ENCODE results near the gene ELOVL5. TPM values are rescaled to one million over a fixed set of nuclear protein-coding genes. Genes with fewer than 3 reads are reported as not detected.
A peak's percentile ranks its signal among the peaks of the same experiment; 100 is the strongest.
"Not testable (repeated sequence)": the region's sequence is repeated elsewhere in the genome, so short reads cannot be mapped to it uniquely, and the experiment has no call there.

Gene ELOVL5
- total and polyA plus RNA-seq, 10 donors: 48.8 to 113 (median 91.2) TPM

DNA sequence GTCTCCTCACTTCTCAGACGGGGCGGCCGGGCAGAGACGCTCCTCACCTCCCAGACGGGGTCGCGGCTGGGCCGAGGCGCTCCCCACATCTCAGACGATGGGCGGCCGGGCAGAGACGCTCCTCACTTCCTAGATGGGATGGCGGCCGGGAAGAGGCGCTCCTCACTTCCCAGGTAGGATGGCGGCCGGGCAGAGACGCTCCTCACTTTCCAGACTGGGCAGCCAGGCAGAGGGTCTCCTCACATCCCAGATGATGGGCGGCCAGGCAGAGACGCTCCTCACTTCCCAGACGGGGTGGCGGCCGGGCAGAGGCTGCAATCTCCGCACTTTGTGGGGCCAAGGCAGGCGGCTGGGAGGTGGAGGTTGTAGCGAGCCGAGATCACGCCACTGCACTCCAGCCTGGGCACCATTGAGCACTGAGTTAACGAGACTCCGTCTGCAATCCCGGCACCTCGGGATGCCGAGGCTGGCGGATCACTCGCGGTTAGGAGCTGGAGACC, 43.2 kb downstream of the ELOVL5 start:
- DNase-seq; H3K27me3 ChIP-seq (replicated peaks in 1 of 7); H3K36me3 ChIP-seq; H3K9me3 ChIP-seq; H3K27ac ChIP-seq; intact Hi-C loops (cut with DNase I; ENCODE audit: low total_unique reads); H3K4me3 ChIP-seq: not testable (repeated sequence)
- WGBS, 5 donors: 90 to 98% (median 97%) methylated on average over 11 to 37 of the region's 37 CpGs
- H3K4me1 ChIP-seq: peaks cover 63 to 86% (median 79%) of the 10 kb centered on the region in 6 donors
- peak in 1 of 3 donors; percentile 21 for TF ChIP-seq POLR2AphosphoS5 (IDR thresholded peaks at IDR 0.05)

DNA sequence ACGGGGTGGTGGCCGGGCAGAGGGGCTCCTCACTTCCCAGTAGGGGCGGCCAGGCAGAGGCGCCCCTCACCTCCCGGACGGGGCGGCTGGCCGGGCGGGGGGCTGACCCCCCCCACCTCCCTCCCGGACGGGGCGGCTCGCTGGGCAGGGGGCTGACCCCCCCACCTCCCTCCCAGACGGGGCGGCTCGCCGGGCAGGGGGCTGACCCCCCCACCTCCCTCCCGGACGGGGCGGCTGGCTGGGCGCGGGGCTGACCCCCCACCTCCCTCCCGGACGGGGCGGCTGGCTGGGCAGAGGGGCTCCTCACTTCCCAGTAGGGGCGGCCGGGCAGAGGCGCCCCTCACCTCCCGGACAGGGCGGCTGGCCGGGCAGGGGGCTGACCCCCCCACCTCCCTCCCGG, 43.8 kb downstream of the ELOVL5 start:
- intact Hi-C loops (cut with DNase I; ENCODE audit: low total_unique reads); H3K27me3 ChIP-seq (replicated peaks in 1 of 7); H3K4me3 ChIP-seq; H3K9me3 ChIP-seq; H3K27ac ChIP-seq; DNase-seq; H3K36me3 ChIP-seq: not testable (repeated sequence)
- WGBS, 5 donors: 69 to 96% (median 93%) methylated on average over 2 to 25 of the region's 32 CpGs
- peaks cover 62 to 86% (median 79%) of the 10 kb centered on the region in 6 donors for H3K4me1 ChIP-seq

DNA sequence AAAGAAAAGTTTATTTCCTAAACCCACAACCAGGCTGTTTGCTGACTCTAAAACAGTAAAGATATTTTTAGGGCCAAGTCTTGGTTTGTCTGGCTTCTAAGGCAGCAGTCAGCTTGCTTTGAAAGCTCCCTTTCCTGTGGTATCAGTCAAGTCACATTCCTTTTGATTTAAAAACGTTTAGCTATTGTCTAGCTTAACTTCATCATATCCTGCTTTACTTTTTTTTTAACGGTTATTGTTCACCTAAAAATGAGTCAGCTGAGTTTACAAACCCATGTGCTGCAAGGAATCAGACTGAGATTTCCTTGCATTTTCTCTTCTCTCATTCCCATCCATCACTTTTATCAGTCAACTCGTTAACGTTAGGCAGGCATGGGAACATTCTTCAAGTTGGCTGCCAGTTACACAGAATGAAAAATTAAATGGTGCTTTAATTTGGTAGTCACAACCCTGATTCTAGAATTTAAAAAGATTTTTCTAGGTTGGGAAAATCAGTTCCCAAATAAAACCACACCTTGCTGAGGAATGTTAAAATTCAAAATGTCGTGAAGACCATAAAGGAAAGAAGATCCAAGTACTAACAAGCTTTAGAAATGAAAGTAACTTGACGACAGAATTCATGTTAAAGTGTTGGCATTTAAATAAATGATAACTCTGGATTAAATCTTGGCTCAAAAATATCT, 45.9 kb downstream of the ELOVL5 start:
- DNase-seq: no peak
- peak overlapping the region in 3 of 8 donors; percentile 1 to 17 (median 7) for H3K4me3 ChIP-seq
- TF ChIP-seq POLR2AphosphoS5 (IDR thresholded peaks at IDR 0.05) (peak in 1 of 3 donors; percentile 4), POLR2A (IDR thresholded peaks at IDR 0.05) (no peak)
- TF ChIP-seq, protein P1, sequence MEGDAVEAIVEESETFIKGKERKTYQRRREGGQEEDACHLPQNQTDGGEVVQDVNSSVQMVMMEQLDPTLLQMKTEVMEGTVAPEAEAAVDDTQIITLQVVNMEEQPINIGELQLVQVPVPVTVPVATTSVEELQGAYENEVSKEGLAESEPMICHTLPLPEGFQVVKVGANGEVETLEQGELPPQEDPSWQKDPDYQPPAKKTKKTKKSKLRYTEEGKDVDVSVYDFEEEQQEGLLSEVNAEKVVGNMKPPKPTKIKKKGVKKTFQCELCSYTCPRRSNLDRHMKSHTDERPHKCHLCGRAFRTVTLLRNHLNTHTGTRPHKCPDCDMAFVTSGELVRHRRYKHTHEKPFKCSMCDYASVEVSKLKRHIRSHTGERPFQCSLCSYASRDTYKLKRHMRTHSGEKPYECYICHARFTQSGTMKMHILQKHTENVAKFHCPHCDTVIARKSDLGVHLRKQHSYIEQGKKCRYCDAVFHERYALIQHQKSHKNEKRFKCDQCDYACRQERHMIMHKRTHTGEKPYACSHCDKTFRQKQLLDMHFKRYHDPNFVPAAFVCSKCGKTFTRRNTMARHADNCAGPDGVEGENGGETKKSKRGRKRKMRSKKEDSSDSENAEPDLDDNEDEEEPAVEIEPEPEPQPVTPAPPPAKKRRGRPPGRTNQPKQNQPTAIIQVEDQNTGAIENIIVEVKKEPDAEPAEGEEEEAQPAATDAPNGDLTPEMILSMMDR (IDR thresholded peaks at IDR 0.05 in 8 of 11, conservative IDR thresholded peaks at IDR 0.05 in 3 of 11): no peak
- H3K27ac ChIP-seq: peak overlapping the region in 7 of 8 donors; percentile 49 to 73 (median 64)
- peaks cover 0 to 6% (median 0%) of the 10 kb centered on the region in 6 donors for H3K36me3 ChIP-seq
- intact Hi-C loops (cut with DNase I; ENCODE audit: low total_unique reads): no loop called here
- WGBS, 5 donors: 7 to 12% (median 10%) methylated on average over 6 of the region's 6 CpGs
- no peaks in the 10 kb centered on the region for H3K27me3 ChIP-seq (replicated peaks in 1 of 7)
- peaks cover 47 to 86% (median 78%) of the 10 kb centered on the region in 6 donors for H3K4me1 ChIP-seq
- no peaks in the 10 kb centered on the region for H3K9me3 ChIP-seq

DNA sequence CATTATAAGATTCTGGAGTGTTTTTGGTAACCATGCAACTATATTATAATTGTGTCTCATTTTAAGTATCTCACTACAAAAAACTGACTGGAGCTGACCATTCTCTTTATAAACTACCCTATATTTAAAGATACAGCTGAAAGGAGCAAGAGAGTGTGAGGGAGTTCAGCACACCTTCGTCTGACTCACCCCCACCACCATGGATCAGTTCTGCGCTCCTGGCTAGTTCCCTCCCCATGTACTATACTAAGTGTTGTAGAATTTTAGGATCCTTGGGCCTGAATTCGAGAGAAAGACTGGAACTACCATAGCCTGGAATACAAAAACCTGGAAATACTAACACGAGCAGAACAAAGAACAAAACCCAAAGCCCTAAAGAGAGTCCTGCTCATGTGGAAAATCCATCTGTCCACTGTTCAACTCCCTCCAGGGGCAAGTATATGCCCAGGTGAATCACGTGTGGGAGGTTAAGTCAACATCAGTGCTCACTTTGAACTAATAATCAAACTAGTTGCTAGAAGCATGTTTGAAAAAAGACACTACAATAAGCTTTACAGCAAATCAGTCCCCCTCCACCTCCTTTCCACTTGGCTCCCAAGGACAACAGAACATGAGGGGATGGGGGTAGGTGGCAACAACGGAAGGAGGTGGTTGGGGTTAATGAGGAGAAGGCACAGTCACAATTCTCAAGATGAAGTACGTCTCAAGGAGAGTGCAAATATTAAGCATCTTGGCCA, 46.8 kb downstream of the ELOVL5 start:
- DNase-seq: no peak
- H3K4me3 ChIP-seq: no peak overlapping the region
- WGBS, 5 donors: 65 to 74% (median 70%) methylated on average over 7 of the region's 7 CpGs
- intact Hi-C loops (cut with DNase I; ENCODE audit: low total_unique reads): no loop called here
- H3K27me3 ChIP-seq (replicated peaks in 1 of 7): no peaks in the 10 kb centered on the region
- TF ChIP-seq POLR2A (IDR thresholded peaks at IDR 0.05) (no peak), POLR2AphosphoS5 (IDR thresholded peaks at IDR 0.05) (no peak)
- TF ChIP-seq, protein P1 (IDR thresholded peaks at IDR 0.05 in 8 of 11, conservative IDR thresholded peaks at IDR 0.05 in 3 of 11): no peak
- H3K36me3 ChIP-seq: peaks cover 0 to 6% (median 0%) of the 10 kb centered on the region in 6 donors
- H3K4me1 ChIP-seq: peaks cover 40 to 86% (median 77%) of the 10 kb centered on the region in 6 donors
- peak overlapping the region in 7 of 8 donors; percentile 9 to 73 (median 64) for H3K27ac ChIP-seq
- no peaks in the 10 kb centered on the region for H3K9me3 ChIP-seq

Data from spleen (tissue), 11 donors.